ENCODE measurements around the gene HAUS3.

- TF ChIP-seq, protein P1, sequence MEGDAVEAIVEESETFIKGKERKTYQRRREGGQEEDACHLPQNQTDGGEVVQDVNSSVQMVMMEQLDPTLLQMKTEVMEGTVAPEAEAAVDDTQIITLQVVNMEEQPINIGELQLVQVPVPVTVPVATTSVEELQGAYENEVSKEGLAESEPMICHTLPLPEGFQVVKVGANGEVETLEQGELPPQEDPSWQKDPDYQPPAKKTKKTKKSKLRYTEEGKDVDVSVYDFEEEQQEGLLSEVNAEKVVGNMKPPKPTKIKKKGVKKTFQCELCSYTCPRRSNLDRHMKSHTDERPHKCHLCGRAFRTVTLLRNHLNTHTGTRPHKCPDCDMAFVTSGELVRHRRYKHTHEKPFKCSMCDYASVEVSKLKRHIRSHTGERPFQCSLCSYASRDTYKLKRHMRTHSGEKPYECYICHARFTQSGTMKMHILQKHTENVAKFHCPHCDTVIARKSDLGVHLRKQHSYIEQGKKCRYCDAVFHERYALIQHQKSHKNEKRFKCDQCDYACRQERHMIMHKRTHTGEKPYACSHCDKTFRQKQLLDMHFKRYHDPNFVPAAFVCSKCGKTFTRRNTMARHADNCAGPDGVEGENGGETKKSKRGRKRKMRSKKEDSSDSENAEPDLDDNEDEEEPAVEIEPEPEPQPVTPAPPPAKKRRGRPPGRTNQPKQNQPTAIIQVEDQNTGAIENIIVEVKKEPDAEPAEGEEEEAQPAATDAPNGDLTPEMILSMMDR (IDR thresholded peaks at IDR 0.05) = peak; percentile 72 to 82 (median 77)
- TF ChIP-seq POLR2A (IDR thresholded peaks at IDR 0.05; ENCODE audit: low read depth) (no peak), EP300 (IDR thresholded peaks at IDR 0.05) (no peak), POLR2AphosphoS5 (IDR thresholded peaks at IDR 0.05) (no peak)
Measured at GRCh38 chr4:2220016-2220630, 21.8 kb downstream of the HAUS3 start.
